H1 (cell line): ENCODE data around the gene CCDC192.

Experiments
- CEBPB ChIP-seq: IDR thresholded peaks from 2 replicates; pipeline ENCODE4 v1.6.1; 2012; ENCODE audit warnings: low read depth, low read length
- CHD2 ChIP-seq: IDR thresholded peaks from 2 replicates; pipeline ENCODE4 v1.6.1; 2012; ENCODE audit warnings: low read length, improper control_type of control experiment
- CREB1 ChIP-seq: IDR thresholded peaks from 2 replicates; pipeline ENCODE4 v1.6.1; 2012; ENCODE audit warnings: inconsistent platforms
- EZH2 ChIP-seq: fragments of 200-600 bp; sonication (generic); IDR thresholded peaks from 2 replicates; pipeline ENCODE4 v1.7.1; 2012; ENCODE audit warnings: low read depth, mild to moderate bottlenecking, moderate library complexity, low read length, inconsistent platforms; ENCODE audit not compliant: severe bottlenecking
- HDAC2 ChIP-seq, 2 experiments: fragments of 300-600 bp in 1 of 2; sonication (generic) in 1 of 2; IDR thresholded peaks; 2 replicates each; pipeline ENCODE4 v1.6.1; 2011 to 2012; ENCODE audit warnings: low read depth in 2 of 2, low read length in 2 of 2, mild to moderate bottlenecking in 2 of 2, moderate library complexity in 2 of 2, borderline replicate concordance in 1 of 2, inconsistent platforms in 1 of 2
- JUND ChIP-seq: IDR thresholded peaks from 2 replicates; pipeline ENCODE4 v1.6.1; 2011; ENCODE audit warnings: mild to moderate bottlenecking, improper control_type of control experiment, low read length
- MAFK ChIP-seq: IDR thresholded peaks from 2 replicates; pipeline ENCODE4 v1.6.1; 2012; ENCODE audit warnings: low read depth, mild to moderate bottlenecking, improper control_type of control experiment, low read length
- POLR2A ChIP-seq, 2 experiments: IDR thresholded peaks; 1 replicate in 1 of 2; 2 replicates in 1 of 2; pipeline ENCODE4 v1.6.1; 2011; ENCODE audit warnings: low read depth in 2 of 2, low read length in 2 of 2, mild to moderate bottlenecking in 2 of 2; ENCODE audit errors: control extremely low read depth in 1 of 2
- POLR2AphosphoS5 ChIP-seq: IDR thresholded peaks from 2 replicates; pipeline ENCODE4 v1.6.1; 2011; ENCODE audit warnings: low read depth, low read length
- RAD21 ChIP-seq, 2 experiments: IDR thresholded peaks in 1 of 2; conservative IDR thresholded peaks in 1 of 2; 2 replicates each; pipeline ENCODE4 v1.6.1; 2011; ENCODE audit warnings: low read depth in 2 of 2, low read length in 2 of 2, improper control_type of control experiment in 1 of 2, inconsistent platforms in 1 of 2, mild to moderate bottlenecking in 1 of 2, moderate library complexity in 1 of 2
- TAF1 ChIP-seq: IDR thresholded peaks from 2 replicates; pipeline ENCODE4 v1.6.1; 2011; ENCODE audit warnings: mild to moderate bottlenecking, low read depth, low read length
- TF ChIP-seq, protein P1 (sequence below), 3 experiments: IDR thresholded peaks; 1 replicate in 2 of 3; 2 replicates in 1 of 3; pipeline versions ENCODE4 v1.5.1 to v1.6.1; 2011; ENCODE audit warnings: low read length in 3 of 3, mild to moderate bottlenecking in 3 of 3, inconsistent platforms in 2 of 3, low read depth in 1 of 3, moderate library complexity in 1 of 3; ENCODE audit not compliant: insufficient read depth in 1 of 3; ENCODE audit errors: control extremely low read depth in 1 of 3

DNA sequence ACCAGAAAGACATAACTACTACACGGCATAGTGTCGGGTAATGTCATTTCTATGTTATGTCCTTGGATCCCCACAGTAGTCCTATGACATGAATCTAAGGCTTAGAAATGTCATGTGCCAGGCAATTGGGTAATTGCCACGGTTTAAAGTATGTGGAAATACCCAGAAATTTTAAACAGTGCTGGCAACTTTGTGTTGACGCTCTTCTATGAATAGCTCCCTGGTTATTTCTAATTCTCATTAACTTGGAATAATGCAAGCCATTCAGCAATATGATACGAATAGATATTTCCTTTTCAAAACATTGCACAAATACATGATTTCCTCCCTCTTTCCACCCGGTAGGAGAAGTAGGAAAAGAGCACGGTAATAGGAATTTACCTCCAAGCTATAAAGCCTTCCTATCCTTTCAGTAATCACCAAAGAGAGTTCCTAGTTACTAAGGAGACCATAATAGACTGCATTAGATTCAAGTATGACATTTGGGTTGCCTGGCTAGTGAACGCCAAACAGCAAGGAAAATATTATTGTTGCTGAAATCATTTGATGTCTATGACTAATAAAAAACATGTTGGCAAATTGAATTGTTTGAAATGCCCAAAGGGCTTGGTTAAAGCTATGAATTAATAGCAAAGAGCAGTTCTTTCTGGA, 168.4 kb downstream of the CCDC192 start:
- TF ChIP-seq CREB1: no peak
- TF ChIP-seq EZH2: no peak
- no peak for TF ChIP-seq CEBPB
- TF ChIP-seq CHD2: no peak
- TF ChIP-seq, protein P1, sequence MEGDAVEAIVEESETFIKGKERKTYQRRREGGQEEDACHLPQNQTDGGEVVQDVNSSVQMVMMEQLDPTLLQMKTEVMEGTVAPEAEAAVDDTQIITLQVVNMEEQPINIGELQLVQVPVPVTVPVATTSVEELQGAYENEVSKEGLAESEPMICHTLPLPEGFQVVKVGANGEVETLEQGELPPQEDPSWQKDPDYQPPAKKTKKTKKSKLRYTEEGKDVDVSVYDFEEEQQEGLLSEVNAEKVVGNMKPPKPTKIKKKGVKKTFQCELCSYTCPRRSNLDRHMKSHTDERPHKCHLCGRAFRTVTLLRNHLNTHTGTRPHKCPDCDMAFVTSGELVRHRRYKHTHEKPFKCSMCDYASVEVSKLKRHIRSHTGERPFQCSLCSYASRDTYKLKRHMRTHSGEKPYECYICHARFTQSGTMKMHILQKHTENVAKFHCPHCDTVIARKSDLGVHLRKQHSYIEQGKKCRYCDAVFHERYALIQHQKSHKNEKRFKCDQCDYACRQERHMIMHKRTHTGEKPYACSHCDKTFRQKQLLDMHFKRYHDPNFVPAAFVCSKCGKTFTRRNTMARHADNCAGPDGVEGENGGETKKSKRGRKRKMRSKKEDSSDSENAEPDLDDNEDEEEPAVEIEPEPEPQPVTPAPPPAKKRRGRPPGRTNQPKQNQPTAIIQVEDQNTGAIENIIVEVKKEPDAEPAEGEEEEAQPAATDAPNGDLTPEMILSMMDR (IDR thresholded peaks at IDR 0.05; ENCODE audit: control extremely low read depth in 1 of 3, insufficient read depth in 1 of 3, low read depth in 1 of 3, low read length in 3 of 3): no peak
- TF ChIP-seq RAD21 (IDR thresholded peaks at IDR 0.05 in 1 of 2, conservative IDR thresholded peaks at IDR 0.05 in 1 of 2; ENCODE audit: low read depth in 2 of 2, low read length in 2 of 2): no peak
- TF ChIP-seq TAF1: no peak
- TF ChIP-seq POLR2AphosphoS5: no peak
- no peak for TF ChIP-seq POLR2A (IDR thresholded peaks at IDR 0.05; ENCODE audit: control extremely low read depth in 1 of 2, low read depth in 2 of 2, low read length in 2 of 2)
- no peak for TF ChIP-seq MAFK
- TF ChIP-seq HDAC2 (IDR thresholded peaks at IDR 0.05; ENCODE audit: borderline replicate concordance in 1 of 2, low read depth in 2 of 2, low read length in 2 of 2): no peak
- TF ChIP-seq JUND: no peak
